NT2/D1 (cell line): ENCODE data around the gene PDE4B.

Experiments used
- YY1 ChIP-seq: IDR thresholded peaks from 2 replicates; pipeline ENCODE4 v1.6.1; 2011; ENCODE audit not compliant: insufficient read length, insufficient read depth
- ZNF274 ChIP-seq: IDR thresholded peaks from 2 replicates; pipeline ENCODE4 v1.6.1; 2011; ENCODE audit warnings: mild to moderate bottlenecking, low read depth, low read length

DNA sequence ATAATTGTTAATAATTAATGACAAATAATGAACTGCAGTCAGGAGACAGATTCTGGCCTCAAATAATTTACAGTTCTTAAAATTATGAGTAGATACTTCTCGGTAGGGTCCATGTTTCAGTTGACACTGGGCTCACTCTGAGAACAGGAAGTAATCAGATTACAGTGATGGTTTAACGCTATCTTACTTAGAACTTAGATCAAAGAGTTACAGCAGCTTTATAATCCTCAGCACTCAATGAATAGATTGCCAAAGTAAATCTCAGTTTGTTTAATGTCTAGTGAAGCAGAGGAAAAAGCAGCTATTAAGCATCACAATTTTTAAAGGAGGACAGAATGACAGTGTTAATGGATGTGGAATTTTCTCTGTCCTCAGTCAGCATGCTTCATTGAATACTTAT, 79.6 kb downstream of the PDE4B start:
- TF ChIP-seq ZNF274 (no peak), YY1 (no peak)
